Left lung (tissue), 10 donors: Measurements from ENCODE around the gene SLC7A6. TPM values are rescaled to one million over a fixed set of nuclear protein-coding genes. Genes with fewer than 3 reads are reported as not detected.

Experiments used
- ATAC-seq: fragments of 200-7000 bp; cut with Tn5 transposase; one replicate; pipeline ENCODE4 v1.9.1; 2020; ENCODE audit warnings: moderate library complexity
- DNase-seq, 4 donors: peaks; one replicate each; pipeline ENCODE4 v3.0.0-alpha.2; 2013 to 2020
- H3K27ac ChIP-seq, 2 donors: fragments of 200-600 bp; sonication (generic) in 1 of 2; one replicate each; pipeline versions ENCODE4 v1.5.0 to v1.8.0; 2020 to 2021
- H3K27me3 ChIP-seq, 2 donors: fragments of 200-600 bp; sonication (generic) in 1 of 2; one replicate each; pipeline versions ENCODE4 v1.5.0 to v1.8.0; 2020 to 2021
- H3K36me3 ChIP-seq, 2 donors: fragments of 200-600 bp; sonication (generic) in 1 of 2; one replicate each; pipeline versions ENCODE4 v1.5.0 to v1.8.0; 2020 to 2021
- H3K4me1 ChIP-seq, 2 donors: fragments of 200-600 bp; one replicate each; pipeline ENCODE4 v1.8.0; 2021
- H3K4me3 ChIP-seq, 2 donors: fragments of 200-600 bp; sonication (generic) in 1 of 2; one replicate each; pipeline versions ENCODE4 v1.5.0 to v1.8.0; 2020 to 2021; ENCODE audit warnings: mild to moderate bottlenecking in 1 of 2
- H3K9me3 ChIP-seq, 2 donors: fragments of 200-600 bp; sonication (generic) in 1 of 2; one replicate each; pipeline versions ENCODE4 v1.5.0 to v1.8.0; 2020 to 2021
- intact Hi-C, 2 donors: fragments of 100-400 bp; cut with DNase I; formaldehyde crosslinking; loops; one replicate each; pipeline versions ENCODE4 v1.11.2 to v1.14.2; 2022
- polyA plus RNA-seq, 6 donors: library from polyadenylated mRNA; unstranded; fragments of 120-200 nt; gene quantifications; one replicate each; pipeline ENCODE4 v1.2.1, GENCODE V29; 2013; ENCODE audit not compliant: insufficient read length in 6 of 6
- total RNA-seq, 2 donors: library from RNA; stranded (reverse); fragmentation: NEBNext Ultra II Directional; extraction: Animal tissue kit (Norgen Biotek cat#: 25700); gene quantifications; one replicate each; pipeline ENCODE4 v1.2.1, GENCODE V29; 2021
- TF ChIP-seq, protein P1 (sequence below), 2 donors: fragments of 200-600 bp; sonication (generic) in 1 of 2; IDR thresholded peaks; one replicate each; pipeline versions ENCODE4 v1.5.0 to v1.8.0; 2021; ENCODE audit warnings: antibody characterized with exemption in 2 of 2
- donor health status: DM: no; HTN: yes; CAD: no.
- donor health status: DM: no; HTN: no; CAD: no.

Gene SLC7A6
- total and polyA plus RNA-seq, 8 donors = 9.6 to 55.6 (median 12.2) TPM

GRCh38 chr16:68332411-68333121 lies 68.2 kb downstream of the SLC7A6 start:
- DNase-seq (peak in 2 of 4 donors; percentile 53 to 67), ATAC-seq (peak; percentile 57)
- intact Hi-C loops = no loop called here
- TF ChIP-seq, protein P1, sequence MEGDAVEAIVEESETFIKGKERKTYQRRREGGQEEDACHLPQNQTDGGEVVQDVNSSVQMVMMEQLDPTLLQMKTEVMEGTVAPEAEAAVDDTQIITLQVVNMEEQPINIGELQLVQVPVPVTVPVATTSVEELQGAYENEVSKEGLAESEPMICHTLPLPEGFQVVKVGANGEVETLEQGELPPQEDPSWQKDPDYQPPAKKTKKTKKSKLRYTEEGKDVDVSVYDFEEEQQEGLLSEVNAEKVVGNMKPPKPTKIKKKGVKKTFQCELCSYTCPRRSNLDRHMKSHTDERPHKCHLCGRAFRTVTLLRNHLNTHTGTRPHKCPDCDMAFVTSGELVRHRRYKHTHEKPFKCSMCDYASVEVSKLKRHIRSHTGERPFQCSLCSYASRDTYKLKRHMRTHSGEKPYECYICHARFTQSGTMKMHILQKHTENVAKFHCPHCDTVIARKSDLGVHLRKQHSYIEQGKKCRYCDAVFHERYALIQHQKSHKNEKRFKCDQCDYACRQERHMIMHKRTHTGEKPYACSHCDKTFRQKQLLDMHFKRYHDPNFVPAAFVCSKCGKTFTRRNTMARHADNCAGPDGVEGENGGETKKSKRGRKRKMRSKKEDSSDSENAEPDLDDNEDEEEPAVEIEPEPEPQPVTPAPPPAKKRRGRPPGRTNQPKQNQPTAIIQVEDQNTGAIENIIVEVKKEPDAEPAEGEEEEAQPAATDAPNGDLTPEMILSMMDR (IDR thresholded peaks at IDR 0.05) = no peak
- Histone ChIP-seq H3K27me3 (no peaks in the 10 kb centered on the region), H3K9me3 (no peaks in the 10 kb centered on the region), H3K36me3 (peaks cover 0 to 17% of the 10 kb centered on the region in 2 donors), H3K4me1 (peaks cover 16 to 32% of the 10 kb centered on the region in 2 donors), H3K27ac (peak overlapping the region; percentile 71 to 74), H3K4me3 (no peak overlapping the region)

DNA sequence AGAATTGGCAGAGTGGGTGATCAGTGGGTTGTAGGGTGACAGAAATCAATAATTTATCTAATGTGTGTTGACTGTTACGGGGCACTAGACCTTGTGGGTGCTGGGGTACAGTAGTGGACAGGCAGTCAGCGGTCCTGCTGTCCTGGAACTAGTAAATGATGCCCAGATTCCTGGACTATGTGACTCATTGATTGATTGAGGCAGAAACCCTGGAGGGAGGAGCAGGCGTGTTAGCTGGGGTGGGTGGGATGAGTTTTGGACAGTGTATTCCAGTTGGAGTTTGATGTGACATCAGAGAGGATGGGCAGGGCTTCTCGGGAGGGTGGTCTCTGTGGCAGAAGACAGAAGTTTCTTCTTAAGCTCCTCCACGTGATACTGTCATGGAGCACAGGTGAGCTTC lies 70.8 kb downstream of the SLC7A6 start:
- Histone ChIP-seq H3K9me3 (no peaks in the 10 kb centered on the region), H3K27ac (no peak overlapping the region), H3K36me3 (peaks cover 0 to 43% of the 10 kb centered on the region in 2 donors), H3K27me3 (no peaks in the 10 kb centered on the region), H3K4me3 (no peak overlapping the region), H3K4me1 (peaks cover 16 to 32% of the 10 kb centered on the region in 2 donors)
- ATAC-seq (no peak), DNase-seq (no peak)
- intact Hi-C loops = no loop called here
- TF ChIP-seq, protein P1 (IDR thresholded peaks at IDR 0.05) = no peak

GRCh38 chr16:68338326-68339119 lies 74.2 kb downstream of the SLC7A6 start:
- H3K36me3 ChIP-seq = peaks cover 0 to 74% of the 10 kb centered on the region in 2 donors
- peaks cover 0 to 8% of the 10 kb centered on the region in 2 donors for H3K4me1 ChIP-seq
- no peak for DNase-seq
- no peak for ATAC-seq
- no peak overlapping the region for H3K27ac ChIP-seq
- no peak overlapping the region for H3K4me3 ChIP-seq
- intact Hi-C loops = no loop called here
- H3K9me3 ChIP-seq = no peaks in the 10 kb centered on the region
- TF ChIP-seq, protein P1 (IDR thresholded peaks at IDR 0.05) = no peak
- no peaks in the 10 kb centered on the region for H3K27me3 ChIP-seq

- Histone ChIP-seq H3K27ac (no peak overlapping the region), H3K9me3 (no peaks in the 10 kb centered on the region), H3K27me3 (no peaks in the 10 kb centered on the region), H3K4me3 (no peak overlapping the region), H3K4me1 (peaks cover 0 to under 1% of the 10 kb centered on the region in 2 donors), H3K36me3 (peaks cover 0 to 81% of the 10 kb centered on the region in 2 donors)
- TF ChIP-seq, protein P1 (IDR thresholded peaks at IDR 0.05) = no peak
- intact Hi-C loops = no loop called here
- no peak for ATAC-seq
- no peak for DNase-seq
Observed at GRCh38 chr16:68339214-68339613, 74.9 kb downstream of the SLC7A6 start.

DNA sequence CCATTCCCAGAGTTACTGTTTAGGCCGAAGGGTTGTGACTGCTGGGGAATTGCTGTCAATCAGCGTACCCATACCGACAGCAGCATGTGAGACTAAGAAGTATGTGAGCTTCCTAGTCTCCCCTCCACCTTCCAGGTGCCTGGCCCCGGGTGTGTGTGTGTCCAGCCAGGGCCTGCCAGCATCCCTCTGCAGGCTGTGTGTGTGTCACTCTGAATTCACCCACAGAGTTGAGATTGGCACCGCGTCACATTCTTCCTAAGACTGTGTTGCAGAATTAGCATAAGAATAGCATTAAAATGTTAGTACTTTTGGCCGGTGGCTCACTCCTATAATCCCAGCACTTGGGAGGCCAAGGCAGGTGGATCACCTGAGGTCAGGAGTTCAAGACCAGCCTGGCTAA lies 78.3 kb downstream of the SLC7A6 start:
- ATAC-seq (no peak), DNase-seq (no peak)
- Histone ChIP-seq H3K27ac (no peak overlapping the region), H3K4me3 (no peak overlapping the region), H3K4me1 (no peaks in the 10 kb centered on the region), H3K36me3 (peaks cover 0 to 92% of the 10 kb centered on the region in 2 donors), H3K9me3 (no peaks in the 10 kb centered on the region), H3K27me3 (no peaks in the 10 kb centered on the region)
- intact Hi-C loops = no loop called here
- TF ChIP-seq, protein P1 (IDR thresholded peaks at IDR 0.05) = no peak
